CD4-positive, alpha-beta T cell treated with Interferon alpha-2 for 1 hour (primary cell): ENCODE results near the gene ARHGAP32.
"Not testable (repeated sequence)": the region's sequence is repeated elsewhere in the genome, so short reads cannot be mapped to it uniquely, and the experiment has no call there.

Experiments
- DNase-seq, 2 donors: peaks; one replicate each; pipeline ENCODE4 v3.0.0-alpha.2; 2020 to 2022

ARHGAP32 gene

GRCh38 chr11:129018126-129018525 is 174.0 kb downstream of the ARHGAP32 start:
- DNase-seq: no peak

- no peak for DNase-seq
Observed at GRCh38 chr11:129013737-129014475, 178.2 kb downstream of the ARHGAP32 start.

- no peak for DNase-seq
Observed at GRCh38 chr11:129012880-129013279, 179.2 kb downstream of the ARHGAP32 start.

- DNase-seq: no peak
Observed at GRCh38 chr11:129006161-129006560, 186.0 kb downstream of the ARHGAP32 start.

DNA sequence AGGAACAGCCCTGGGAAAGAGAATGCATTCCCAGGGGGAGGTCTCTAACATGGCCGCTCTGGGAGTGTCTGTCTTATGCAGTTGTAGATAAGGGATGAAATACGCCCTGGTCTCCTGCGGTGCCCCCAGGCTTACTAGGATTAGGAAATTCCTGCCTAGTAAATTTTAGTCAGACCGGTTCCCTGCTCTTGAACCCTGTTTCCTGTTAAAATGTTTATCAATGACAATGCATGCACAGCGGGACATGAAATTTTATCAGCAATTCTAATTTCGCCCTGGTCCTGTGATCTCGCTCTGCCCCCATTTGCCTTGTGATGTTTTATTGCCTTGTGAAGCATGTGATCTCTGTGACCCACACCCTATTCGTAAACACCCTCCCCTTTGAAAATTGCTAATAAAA is 193.0 kb downstream of the ARHGAP32 start:
- not testable (repeated sequence) for DNase-seq

- no peak for DNase-seq
Observed at GRCh38 chr11:128988242-128988970, 203.7 kb downstream of the ARHGAP32 start.

DNA sequence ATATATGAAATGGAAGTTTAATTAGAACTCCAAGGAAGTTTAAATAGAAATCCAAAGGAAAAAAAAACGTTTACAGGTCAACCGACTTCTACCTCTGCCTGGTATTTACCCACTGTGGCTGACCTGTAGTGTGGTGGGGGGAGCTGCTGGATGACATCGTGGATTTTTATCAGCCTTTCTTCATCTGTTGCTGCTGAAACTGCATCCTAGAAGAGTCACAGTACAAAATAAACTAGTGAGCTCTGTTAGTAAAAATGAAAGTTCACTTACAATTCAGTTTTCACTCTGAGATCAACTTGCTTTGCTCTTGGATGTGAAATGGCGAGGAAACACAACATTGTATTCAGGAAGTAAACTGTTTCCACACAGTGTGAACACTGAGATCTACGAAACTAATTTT is 206.2 kb downstream of the ARHGAP32 start:
- DNase-seq: no peak

DNA sequence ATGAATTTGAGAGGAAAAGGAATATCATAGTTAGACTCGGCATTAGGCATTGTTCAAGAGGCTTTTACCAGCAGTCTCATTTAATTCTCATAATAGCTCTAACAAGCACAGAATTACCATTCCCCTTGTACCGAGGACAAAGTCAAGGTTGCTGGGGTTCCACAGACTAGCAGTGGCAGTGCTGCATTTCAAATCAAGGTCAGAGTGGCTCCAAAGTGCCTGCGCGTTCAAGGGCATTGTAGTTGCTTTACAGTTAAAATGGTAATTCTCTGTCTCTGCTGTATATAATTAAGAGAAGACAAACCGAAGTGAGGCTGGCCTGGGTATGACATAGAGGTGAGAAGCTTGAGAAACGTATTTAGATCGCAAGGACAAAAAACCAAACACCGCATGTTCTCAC is 209.1 kb downstream of the ARHGAP32 start:
- DNase-seq: no peak

GRCh38 chr11:128981254-128981653 is 210.9 kb downstream of the ARHGAP32 start:
- no peak for DNase-seq

- DNase-seq: no peak
Observed at GRCh38 chr11:128970598-128971190, 221.4 kb downstream of the ARHGAP32 start.

DNA sequence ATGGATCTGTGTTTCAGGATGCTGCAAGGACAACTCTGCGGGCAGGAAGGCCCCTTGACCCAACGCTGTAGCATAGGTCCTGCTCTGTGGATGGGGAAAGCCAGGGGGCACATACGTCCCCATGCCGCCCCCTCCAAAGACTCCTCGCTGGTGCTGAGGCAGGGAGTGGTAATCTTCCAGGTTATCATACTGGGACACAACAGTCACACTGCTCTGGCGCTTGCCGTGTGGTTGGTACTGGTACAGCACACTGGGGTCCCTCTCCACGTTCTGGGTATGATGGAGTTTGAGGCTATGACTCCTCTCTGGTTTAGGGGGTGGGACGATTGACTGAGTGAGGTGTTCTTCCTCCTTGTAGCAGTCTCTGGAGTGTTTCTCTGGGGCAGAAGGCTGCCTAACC is 223.2 kb downstream of the ARHGAP32 start:
- no peak for DNase-seq

- DNase-seq: no peak
Observed at GRCh38 chr11:128967578-128967977, 224.5 kb downstream of the ARHGAP32 start.

DNA sequence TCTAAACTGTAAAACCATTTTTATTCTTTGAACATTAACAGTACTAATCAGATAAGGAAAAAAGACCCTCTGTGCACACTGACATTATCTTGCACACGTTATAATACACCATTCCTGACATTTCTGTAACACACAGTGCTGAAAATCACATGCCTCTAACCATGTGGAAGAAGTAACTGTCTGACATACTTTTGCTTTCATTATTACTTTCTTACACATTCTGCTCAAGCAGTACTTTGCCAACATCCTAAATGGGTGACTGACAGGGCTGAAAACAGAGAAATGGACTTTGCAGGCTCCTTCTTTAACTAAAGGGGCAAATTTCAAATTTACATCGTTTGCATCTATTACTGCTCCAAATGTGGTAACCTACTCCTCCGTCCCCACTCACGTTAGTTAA is 226.6 kb downstream of the ARHGAP32 start:
- DNase-seq: peak in 1 of 2 donors; percentile 16

DNA sequence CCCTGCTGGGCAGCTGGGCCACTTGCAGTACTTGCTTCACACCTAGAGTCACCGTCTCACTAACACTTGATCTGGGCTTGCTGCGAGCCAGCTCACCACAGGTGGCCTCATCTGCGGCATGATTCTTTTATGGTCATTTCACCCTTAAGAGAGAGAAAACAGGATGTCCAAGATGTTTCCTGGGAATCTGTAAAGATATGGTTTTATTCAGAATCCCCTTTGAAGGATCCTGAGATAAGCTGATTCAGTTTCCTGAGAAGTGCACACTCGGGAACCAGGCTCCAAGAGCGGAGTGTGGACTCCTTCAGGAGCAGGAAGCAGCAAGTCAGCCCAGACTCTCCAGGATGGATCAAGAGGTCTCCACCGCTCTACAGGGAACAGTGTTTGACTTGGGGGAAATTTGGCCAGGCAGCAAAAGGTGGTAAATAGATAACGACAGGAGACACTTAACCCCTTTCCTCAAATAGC is 227.6 kb downstream of the ARHGAP32 start:
- no peak for DNase-seq

DNA sequence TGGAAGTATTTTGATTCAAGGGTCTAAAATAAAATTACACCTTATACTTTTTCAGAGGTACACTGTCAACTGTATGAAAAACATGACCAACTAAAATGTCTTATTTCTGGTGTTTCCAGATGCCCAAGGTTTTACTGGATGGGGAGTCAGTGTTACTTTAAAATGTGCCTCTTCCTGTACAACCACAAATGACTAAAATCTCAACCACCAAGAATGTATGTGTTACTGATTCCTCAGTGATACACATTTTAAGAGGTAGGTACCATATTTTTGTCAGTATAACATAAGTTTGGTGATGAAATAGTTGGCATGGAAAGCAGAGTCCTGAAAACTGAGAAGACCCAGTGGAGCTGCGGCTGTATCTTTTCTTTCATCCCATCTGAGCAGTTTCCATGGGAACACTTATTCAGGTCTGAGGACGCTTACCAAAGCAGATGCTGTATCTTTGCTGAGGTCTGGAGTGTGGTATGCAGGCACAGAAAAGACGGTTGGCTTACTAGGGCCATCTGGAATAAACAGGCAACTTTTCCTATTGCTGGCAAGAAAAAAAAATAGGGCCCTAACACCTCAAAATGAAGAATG is 228.3 kb downstream of the ARHGAP32 start:
- DNase-seq: no peak

DNA sequence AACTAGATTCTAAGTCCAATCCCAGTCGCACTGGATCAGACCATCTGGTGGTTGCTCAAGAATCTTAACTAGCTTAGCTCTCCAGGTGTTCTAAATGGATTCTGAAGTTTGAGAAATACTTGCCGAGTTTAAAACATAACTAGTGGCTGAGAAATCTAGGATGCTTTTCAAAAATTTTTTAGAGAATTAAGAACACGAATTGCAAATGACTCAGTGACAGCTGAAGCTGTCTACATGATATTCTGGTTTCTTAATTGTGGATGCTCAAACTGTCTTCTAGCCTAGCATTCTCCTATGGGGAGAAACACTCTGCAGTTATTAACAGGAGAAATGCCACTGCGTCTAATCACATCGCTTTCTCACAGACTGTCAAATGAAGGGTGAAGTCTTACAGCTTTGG is 229.2 kb downstream of the ARHGAP32 start:
- no peak for DNase-seq

DNA sequence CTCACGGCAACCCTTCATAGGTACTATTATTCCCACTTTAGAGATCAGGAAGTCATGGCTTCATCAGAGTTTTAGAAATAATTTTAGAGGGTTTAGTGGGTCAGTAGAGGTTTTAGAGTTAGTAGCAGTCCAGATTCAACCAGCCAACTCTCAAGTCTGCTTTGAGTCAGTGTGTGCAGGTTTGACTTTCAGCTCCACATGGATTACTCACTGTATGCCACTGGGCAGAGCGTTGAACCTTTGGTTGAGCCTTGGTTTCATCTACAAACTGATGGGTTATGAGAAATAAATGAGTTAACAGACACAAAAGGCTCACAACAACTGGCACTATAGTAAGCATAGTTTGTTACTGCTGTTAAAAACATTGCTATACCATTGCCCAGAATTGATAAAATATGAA is 230.5 kb downstream of the ARHGAP32 start:
- no peak for DNase-seq

DNA sequence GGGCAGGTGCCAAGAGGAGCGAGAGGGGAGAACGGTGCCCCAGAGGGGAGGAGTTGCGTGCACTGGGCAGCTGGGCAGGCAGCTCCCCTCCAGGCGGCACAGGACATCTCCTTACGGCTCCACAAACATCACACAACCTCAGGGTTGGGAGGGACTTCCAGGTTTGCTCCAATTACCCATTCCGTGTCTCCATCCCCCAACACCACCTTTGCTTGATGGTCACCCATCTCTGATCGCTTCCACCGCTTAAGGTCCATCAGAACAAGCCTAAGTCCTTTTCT is 235.0 kb downstream of the ARHGAP32 start:
- no peak for DNase-seq

GRCh38 chr11:128956401-128957201 is 235.5 kb downstream of the ARHGAP32 start:
- DNase-seq: peak in 1 of 2 donors; percentile 59

DNA sequence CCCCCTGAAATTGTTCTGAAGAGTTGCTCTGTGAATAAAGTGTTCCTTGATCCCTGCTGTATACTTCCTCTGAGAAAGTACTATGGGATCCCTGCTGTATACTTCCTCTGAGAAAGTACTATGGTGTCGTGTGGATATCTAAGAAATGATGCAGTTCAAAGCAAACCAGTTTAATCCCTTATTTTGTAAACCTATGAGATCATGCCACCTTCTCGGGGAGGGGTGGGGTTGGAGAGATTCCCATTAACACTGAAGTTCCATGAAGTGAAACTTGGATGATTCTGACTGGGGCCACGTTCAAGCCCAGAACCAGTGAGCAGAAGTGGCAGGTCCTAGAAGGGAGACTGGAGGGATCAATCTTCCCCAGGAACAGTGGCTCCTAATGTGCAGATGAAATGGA is 236.5 kb downstream of the ARHGAP32 start:
- no peak for DNase-seq

- no peak for DNase-seq
Observed at GRCh38 chr11:128953151-128953550, 239.0 kb downstream of the ARHGAP32 start.

- no peak for DNase-seq
Observed at GRCh38 chr11:128949791-128950454, 242.2 kb downstream of the ARHGAP32 start.
